Activated CD4-positive, alpha-beta T cell treated with anti-CD3 and anti-CD28 coated beads, Interleukin-2, Interleukin-6, amounts not matched to agents 100 ng/mL and 50 ng/mL, durations not matched to agents 16 hours and 8 hours (primary cell): Measurements from ENCODE around the gene AGAP2.

Experiments
- DNase-seq: peaks from one replicate; pipeline ENCODE4 v3.0.0-alpha.2; 2020

AGAP2 gene

GRCh38 chr12:57766464-57767304 is 28.1 kb upstream of the AGAP2 start, which contains the start of gene CYP27B1:
Gene CYP27B1, minus strand, starts transcription at chr12:57767078. Its CDS starts 37 bp downstream, at chr12:57767041.
- no peak for DNase-seq

DNA sequence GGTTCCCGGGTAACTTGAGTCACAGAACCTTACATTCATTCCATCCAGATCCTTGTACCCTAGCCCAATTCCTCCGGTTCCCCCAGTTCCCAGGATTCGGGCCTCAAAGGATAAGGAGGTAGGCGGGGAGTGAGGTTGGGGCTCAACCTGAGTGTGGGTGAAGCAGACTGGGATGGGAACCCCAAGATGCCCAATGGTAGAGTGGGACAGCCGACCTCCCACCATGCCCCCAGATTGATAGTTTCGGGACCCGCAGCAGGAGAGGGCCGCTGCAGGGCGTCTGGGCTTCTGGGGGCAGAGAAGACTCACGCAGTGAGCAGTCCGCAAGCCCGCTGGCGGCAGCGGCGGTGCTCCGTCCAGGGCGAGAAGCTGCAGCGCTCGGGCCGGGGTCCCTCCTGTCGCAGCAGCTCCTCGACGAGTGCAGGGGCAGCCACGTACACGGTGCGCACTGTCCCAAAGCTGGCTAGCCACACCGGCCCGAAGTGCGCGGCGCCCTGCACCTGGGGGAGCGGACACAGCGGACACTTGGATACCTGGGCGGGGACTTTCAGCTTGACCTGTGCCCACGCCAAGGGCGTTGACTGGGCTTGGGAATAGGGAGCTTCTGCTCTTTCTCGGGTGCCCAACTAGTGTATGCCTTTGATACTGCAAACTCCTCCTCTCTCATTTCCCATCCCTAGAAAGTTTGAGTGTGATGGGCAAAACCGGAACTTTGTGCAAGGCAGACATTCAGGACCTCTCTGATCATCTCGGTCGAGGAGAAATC is 27.3 kb upstream of the AGAP2 start:
- DNase-seq, result no peak

DNA sequence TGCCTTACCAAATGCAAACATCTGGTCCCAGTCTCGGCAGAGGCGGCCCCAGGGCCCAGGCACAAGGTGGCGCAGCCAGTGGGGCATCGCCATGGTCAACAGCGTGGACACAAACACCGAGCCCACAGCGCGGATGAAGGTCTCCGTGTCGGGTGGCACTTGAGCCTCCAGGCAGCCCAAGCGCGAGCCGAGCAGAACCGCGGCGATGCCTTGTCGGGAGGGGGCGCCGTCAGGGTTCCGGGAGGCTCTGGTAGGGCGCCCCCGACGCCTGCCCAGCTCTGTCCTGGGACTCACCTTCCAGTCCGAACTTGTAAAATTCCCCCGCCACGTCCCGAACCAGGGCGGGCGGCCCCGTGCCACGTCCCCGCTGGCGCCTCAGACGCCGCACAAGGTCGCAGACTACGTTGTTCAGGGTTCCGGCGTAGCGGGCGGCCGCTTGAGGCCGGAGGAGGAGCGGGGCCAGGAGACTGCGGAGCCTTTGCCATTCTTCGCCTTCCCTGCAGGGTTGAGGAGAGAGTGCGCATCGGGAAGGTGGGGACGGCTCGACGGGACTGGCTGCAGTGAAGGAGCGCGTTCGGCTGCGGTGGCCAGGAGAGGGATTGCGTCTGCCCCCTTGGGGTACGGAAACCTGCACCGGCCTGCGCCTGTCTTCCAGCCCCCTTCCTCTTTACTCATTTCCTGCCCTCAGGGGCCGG is 26.6 kb upstream of the AGAP2 start:
- DNase-seq, result peak; percentile 66

DNA sequence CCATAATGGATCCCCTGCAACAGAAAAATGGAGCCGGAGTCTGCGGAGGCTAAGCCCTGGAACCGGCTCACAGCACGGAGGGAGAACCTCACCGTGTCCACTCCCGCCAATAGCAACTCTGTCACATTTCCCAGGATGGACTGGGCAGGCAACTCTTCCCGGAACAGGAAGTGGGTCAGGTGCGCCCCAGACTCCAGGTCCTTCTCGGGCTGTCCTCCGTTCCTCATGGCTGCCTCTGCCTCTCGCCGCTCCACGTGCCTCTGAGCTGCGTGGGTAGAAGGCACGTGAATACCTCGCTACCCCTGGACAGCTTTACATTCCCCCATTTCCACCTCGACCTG is 26.1 kb upstream of the AGAP2 start:
- DNase-seq, result no peak

- DNase-seq, result no peak
These were observed 25.5 kb upstream of the AGAP2 start for GRCh38 chr12:57763881-57764661.

DNA sequence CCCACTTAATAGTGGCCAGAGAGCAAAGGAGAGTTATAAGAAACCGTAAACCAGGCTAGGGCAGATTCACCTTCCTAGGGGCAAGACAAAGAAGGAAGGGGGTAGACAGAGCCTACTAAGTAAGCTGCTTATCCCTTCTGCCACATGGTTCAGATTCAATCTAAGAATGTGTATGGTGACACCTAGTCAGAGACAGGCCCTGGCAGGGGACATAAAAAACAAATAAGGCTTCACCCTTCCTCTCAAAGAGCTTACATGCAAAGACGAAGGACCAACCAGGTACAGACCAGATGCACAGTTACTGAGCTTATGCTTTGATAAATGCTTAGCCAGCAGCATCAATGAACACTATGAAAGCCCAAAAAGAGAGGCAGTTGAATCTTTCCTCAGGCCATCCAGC is 23.9 kb upstream of the AGAP2 start:
- DNase-seq, result no peak

DNA sequence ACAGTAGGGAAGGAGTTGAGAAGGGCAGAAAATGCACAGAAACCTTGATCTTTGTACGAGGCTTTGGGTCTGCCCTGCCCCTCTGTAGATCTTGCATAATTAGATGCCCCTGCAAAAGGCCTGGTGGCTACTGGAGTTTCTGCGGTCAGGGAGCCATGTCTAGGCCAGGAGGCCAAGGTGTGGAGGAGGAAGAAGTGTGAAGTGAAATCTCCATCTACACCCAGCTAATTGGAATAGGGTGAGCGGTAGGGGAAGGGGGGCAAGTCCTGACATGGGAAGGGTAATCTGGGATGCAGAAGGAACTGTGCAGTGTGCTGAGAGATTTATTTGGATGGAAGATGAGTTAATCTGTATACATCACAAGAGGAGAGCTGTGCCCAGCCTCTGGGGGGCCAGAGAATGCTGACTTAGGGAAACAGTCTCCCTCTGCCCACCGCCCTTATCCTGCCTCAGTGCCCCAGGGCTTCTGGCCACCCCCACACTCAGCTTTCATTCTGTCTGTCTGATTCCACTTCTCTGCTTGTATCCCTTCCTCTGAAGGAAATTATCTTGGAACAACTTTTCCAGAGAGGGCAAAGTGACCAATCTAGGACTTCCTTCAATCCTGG is 23.0 kb upstream of the AGAP2 start:
- no peak for DNase-seq

DNA sequence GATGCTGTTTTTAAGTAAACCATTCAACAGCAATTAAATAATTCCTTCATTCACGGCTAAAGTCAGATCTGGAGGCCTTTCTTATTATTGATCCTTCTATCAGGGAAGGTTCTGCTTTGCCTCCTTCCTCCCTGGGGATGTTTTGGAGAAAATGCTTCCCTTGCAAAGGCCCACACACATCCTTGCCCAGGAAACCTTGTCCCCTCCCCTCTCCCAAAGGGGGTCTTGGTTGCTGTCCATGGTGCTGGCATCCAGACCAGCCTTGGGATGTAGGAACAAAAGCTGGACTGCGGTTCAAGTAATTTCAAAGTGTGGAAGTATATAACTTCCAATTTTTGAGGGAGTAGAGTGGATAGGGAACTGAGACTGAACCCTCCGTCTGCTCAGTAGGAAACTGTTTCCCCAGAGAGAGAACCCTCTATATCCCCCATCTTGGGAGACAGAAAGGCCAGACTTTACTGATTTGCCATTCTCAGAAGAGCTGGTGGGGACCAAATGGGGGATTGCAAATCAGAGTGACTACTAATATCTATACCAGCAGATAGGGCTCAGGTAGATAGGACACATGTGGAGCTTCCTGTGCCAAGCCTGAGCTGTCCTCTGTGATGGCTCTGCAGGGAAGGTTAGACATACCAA is 21.9 kb upstream of the AGAP2 start:
- DNase-seq, result no peak

DNA sequence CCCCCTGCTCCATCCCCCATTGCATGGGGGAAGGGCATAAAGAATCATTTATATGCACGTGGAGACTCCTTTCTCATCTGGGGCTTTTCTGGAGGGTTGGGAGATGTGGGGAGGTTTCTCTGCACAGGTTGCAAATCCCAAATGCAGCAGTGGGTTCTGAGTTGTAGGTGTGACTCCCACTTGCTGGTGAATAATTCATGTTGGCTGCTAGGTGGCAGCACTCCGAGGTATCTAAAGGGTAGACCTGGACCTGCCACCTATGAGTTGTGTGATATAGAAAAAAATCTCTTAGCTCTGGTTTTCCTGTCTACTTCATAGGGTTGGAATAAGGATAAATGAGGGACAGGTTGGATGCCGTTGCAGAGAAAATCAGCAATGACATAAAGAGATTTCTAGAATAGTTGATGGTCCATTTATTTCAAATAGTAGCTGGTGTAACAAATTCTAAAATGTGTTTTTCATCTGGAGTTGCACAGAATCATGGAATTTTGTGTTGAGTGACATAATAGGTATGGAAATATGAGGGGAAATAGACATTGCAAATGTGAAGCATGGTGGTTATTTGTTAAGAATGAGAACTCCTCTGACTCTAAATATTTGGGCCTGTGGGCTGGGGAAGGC is 20.9 kb upstream of the AGAP2 start:
- peak; percentile 60 for DNase-seq

GRCh38 chr12:57758552-57759359 is 20.2 kb upstream of the AGAP2 start:
- no peak for DNase-seq

DNA sequence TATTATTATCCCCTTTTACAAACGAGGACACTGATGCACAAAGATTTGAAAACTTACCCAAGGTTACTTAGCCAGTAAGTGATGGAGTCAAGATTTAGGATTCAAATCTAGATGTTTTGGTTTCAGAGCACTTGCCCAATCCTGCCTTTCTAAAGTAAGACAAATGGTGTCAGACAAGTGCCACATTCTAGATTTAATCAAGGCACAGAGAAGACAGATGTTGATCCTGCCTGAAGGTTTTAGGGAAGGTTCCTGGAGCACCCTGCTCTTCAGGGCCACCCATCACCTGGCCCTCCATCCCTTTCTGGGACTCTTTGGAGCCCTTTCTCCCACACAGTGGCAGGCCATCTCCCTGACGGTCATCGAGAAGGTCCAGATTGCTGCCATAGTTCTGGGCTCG is 19.2 kb upstream of the AGAP2 start:
- DNase-seq, result no peak

DNA sequence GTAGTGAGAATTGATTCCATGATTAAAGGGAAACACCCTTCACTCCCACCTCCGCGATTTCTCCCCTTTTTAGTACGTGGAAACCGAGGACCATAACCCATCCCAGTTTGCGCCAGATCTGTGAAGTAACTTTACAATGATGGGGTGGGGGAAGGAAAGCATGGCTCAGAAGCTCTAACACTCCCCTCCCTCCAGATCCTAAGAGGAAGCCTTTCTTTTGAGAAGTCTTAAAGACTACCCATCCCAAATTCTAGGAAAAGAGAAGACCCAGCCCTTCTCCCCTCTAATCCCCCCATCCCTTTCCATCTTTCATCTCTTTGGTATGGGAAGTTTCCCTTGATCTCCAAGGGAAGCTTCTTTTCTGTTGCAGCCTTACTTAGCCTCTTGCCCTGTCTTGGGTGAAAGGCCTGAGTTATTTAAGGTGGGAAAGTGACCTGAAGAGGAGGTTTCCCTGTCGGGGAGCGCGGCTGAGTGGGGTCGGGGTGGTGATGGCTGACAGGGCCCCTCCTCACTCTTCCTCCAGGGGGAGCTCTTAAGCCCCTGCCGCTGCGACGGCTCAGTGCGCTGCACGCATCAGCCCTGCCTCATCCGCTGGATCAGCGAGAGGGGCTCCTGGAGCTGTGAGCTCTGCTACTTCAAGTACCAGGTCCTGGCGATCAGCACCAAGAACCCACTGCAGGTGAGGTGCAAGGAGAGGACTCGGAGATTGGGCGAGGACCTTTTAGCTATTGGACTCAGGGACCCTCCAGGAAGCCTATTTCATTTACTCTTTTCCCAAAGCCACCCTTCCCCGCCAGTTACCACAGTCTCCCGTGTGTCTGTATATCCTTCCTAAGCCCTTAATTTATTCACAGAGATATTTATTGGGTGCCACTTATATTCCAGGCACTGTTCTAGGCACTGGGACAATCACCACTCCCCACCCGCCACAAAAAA is 18.1 kb upstream of the AGAP2 start:
- peak; percentile 85 for DNase-seq

- DNase-seq, result no peak
These were observed 17.2 kb upstream of the AGAP2 start for GRCh38 chr12:57755454-57756372.

GRCh38 chr12:57755194-57755453 is 16.6 kb upstream of the AGAP2 start:
- no peak for DNase-seq

DNA sequence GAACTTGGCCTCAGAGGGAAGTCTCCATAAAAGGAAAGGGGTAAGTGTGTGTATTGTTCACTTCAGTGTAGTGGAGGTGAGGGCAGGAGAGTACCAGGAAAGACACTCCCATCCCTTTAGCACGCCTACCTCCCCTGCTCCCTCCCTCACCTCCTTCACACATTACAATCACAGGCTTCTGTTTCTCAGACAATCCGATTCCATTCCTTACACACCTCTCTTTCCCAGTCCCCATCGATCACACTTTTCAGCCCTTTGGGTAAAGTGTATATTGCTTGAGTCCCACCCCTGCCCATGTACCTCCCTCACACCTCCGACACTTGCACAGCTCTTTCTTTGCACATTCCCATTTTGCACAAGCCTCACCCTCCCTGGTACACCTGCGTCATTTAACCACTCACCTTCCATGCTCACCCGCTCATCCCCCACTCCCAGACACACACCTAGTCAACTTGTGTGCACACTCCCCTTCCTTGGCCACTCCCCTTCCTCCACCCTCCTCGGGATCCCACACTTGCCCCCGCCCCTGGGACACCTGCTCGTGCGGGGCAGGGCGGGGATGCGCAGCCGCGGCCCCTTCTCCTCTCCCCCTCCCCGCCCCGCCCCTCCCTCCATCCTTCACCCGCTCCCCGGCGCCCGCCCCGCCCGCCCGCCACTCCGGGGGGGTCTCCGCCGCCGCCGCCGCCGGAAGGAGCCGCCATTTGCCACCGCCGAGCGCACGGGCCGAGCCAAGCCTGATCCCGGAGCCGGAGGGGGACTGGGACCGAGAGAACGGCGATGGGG is 16.1 kb upstream of the AGAP2 start, which contains the start of gene MARCHF9:
TSS of gene MARCHF9 (plus strand) at position 693 of the 783 bp plus-strand sequence. CDS start 426 bp downstream, outside the sequence.
- peak; percentile 89 for DNase-seq

GRCh38 chr12:57753756-57754337 is 15.3 kb upstream of the AGAP2 start:
- DNase-seq, result no peak

GRCh38 chr12:57752668-57753000 is 14.1 kb upstream of the AGAP2 start:
- no peak for DNase-seq
